Subcutaneous abdominal adipose tissue (tissue), 5 donors: Measurements from ENCODE around the gene OR2F1.

Source experiments
- H3K27ac ChIP-seq: one replicate; pipeline ENCODE4 v1.7.0; 2013; ENCODE audit warnings: low read depth, mild to moderate bottlenecking, inconsistent platforms, low read length, moderate library complexity
- H3K27me3 ChIP-seq, 5 donors: one replicate each; pipeline ENCODE4 v1.7.0; 2013; ENCODE audit warnings: low read length in 5 of 5, inconsistent platforms in 1 of 5; ENCODE audit not compliant: control insufficient read depth in 5 of 5, insufficient read depth in 4 of 5
- H3K36me3 ChIP-seq, 5 donors: one replicate each; pipeline ENCODE4 v1.7.0; 2013; ENCODE audit warnings: low read length in 5 of 5; ENCODE audit not compliant: control insufficient read depth in 5 of 5, insufficient read depth in 5 of 5
- H3K4me1 ChIP-seq, 5 donors: one replicate each; pipeline ENCODE4 v1.7.0; 2013; ENCODE audit warnings: low read length in 5 of 5, mild to moderate bottlenecking in 3 of 5, moderate library complexity in 1 of 5; ENCODE audit not compliant: control insufficient read depth in 5 of 5, insufficient read depth in 5 of 5
- H3K4me3 ChIP-seq, 5 donors: one replicate each; pipeline ENCODE4 v1.7.0; 2013; ENCODE audit warnings: low read length in 5 of 5, low read depth in 1 of 5
- H3K9ac ChIP-seq, 5 donors: one replicate each; pipeline ENCODE4 v1.7.0; 2013; ENCODE audit warnings: low read length in 5 of 5, mild to moderate bottlenecking in 4 of 5, moderate library complexity in 3 of 5
- H3K9me3 ChIP-seq, 5 donors: one replicate each; pipeline ENCODE4 v1.7.0; 2013; ENCODE audit warnings: low read length in 5 of 5; ENCODE audit not compliant: control insufficient read depth in 5 of 5
- donor health status: healthy.
- donor health status: healthy.
- donor health status: healthy.
- donor health status: healthy.
- donor health status: healthy.

The OR2F1 gene, protein sequence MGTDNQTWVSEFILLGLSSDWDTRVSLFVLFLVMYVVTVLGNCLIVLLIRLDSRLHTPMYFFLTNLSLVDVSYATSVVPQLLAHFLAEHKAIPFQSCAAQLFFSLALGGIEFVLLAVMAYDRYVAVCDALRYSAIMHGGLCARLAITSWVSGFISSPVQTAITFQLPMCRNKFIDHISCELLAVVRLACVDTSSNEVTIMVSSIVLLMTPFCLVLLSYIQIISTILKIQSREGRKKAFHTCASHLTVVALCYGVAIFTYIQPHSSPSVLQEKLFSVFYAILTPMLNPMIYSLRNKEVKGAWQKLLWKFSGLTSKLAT

DNA sequence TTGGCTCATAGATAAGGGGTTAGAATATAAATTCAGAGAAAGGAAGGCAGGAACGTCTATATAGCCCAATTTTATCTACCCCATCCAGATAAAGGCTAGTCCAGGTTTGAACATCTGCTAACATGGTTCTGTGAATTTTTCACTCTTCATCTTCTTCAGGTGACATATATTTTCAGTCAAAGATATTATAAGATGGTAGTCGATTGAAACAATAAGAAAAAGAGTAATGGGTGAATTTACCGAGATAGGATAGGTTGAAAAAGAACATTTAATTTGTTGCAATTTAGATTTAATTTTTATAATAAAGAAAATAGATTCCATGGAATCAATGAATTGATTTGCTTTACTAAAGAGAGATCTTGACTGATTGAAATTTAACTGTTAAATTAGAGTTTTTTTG, at the start of gene OR2F1:
Gene OR2F1, plus strand, starts transcription at position 301 of the 400 bp plus-strand sequence. CDS start 5,127 bp downstream, outside the sequence.
- Histone ChIP-seq H3K9ac (no peak within 1 kb of the TSS), H3K36me3 (no peaks in the 10 kb centered on the region), H3K4me1 (no peaks in the 10 kb centered on the region), H3K27ac (no peak within 1 kb of the TSS), H3K9me3 (no peaks in the 10 kb centered on the region), H3K4me3 (no peak within 1 kb of the TSS), H3K27me3 (no peaks in the 10 kb centered on the region)

DNA sequence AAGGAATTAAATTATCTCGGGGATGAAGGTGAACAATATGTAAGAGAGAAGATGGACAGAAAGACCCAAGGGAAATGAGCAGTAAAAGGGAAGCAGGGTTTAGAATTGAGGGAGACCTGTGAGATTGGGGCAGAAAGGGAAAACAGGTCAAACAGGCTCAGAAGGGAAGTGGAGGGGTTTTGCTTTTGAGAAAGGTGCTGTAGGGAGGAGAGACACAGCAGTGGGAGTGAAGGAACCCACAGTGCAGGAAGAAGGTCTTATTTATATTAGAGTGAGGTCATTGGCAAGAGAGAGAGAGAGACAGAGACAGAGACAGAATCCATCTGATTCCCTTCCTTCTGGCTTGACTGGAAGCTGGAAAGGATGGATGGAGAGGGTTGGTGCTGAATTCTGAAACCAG, 49.1 kb upstream of the OR2F1 start:
- no peak overlapping the region for H3K27ac ChIP-seq
- H3K27me3 ChIP-seq, result no peaks in the 10 kb centered on the region

DNA sequence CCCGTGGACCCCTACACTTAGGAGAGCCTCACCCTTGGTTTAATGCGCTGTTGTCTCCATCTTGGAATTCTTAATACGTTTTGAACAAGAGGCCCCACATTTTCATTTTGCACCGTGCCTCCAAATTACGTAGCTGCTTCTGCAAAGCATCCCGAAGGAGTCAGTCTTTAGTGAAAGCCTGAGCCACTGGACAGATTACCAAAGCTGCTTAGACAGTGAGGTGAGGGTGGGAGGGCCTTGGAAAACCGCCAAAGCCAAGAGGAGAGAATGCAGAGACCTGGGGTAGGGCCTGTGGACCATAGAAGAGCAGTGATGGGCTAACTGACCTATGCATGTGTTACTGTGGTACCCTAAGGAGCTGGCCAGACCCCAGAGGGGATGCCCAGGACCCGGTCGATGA, 48.5 kb upstream of the OR2F1 start:
- Histone ChIP-seq H3K27me3 (no peaks in the 10 kb centered on the region), H3K4me3 (no peak overlapping the region), H3K4me1 (peaks cover 0 to 31% (median 17%) of the 10 kb centered on the region in 5 donors), H3K9me3 (no peaks in the 10 kb centered on the region), H3K27ac (no peak overlapping the region), H3K9ac (no peak overlapping the region), H3K36me3 (no peaks in the 10 kb centered on the region)

More for the DNA sequence above, 49.1 kb upstream of the OR2F1 start:
- H3K4me1 ChIP-seq, result peaks cover under 1 to 36% (median 24%) of the 10 kb centered on the region in 5 donors
- no peak overlapping the region for H3K9ac ChIP-seq
- H3K4me3 ChIP-seq, result no peak overlapping the region
- H3K36me3 ChIP-seq, result no peaks in the 10 kb centered on the region
- no peaks in the 10 kb centered on the region for H3K9me3 ChIP-seq

DNA sequence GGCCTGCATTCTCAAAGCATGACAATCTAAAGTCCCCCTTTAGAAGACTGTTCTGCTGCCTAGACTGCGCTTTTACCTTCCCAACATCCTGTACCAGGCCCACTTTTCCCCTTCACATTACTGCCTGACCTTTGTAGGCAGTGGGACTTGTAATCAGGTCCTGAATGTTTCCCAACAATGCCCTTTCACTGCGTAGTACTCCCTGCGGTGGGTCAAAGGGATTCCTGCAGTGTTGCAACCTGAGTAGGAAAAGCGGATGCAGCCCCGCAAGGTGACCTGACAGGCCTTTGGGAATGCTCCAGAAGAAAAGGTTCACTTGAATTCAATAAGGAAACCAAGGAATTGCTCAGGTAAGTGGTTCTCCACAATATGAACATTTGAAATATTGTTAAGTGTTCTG, 47.7 kb upstream of the OR2F1 start:
- H3K27ac ChIP-seq, result no peak overlapping the region
- no peak overlapping the region for H3K9ac ChIP-seq
- no peaks in the 10 kb centered on the region for H3K9me3 ChIP-seq

DNA sequence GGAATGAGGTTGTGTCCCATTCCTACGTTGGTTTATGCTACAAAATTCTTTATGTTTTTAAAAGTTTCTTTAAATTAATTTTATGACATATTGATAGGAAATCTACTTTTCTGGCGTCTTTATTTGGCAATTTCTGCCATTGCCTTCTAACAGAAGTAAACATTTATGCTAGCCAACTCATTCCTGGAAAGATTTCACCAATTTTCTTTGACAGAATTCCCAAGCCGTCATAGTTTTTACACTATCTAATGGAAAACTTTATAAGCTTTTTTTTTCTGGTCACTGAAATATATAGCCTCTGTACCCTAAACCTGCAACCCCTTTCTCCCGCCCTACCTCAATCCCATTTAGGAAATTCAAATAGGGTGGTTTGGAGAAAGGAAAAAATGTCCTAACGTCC, 46.5 kb upstream of the OR2F1 start:
- no peak overlapping the region for H3K27ac ChIP-seq
- no peaks in the 10 kb centered on the region for H3K27me3 ChIP-seq
- no peaks in the 10 kb centered on the region for H3K36me3 ChIP-seq
- no peak overlapping the region for H3K4me3 ChIP-seq
- H3K4me1 ChIP-seq, result peaks cover 0 to 27% (median 13%) of the 10 kb centered on the region in 5 donors
- no peak overlapping the region for H3K9ac ChIP-seq
- no peaks in the 10 kb centered on the region for H3K9me3 ChIP-seq

More for the DNA sequence above, 47.7 kb upstream of the OR2F1 start:
- H3K36me3 ChIP-seq, result no peaks in the 10 kb centered on the region
- peaks cover 0 to 27% (median 13%) of the 10 kb centered on the region in 5 donors for H3K4me1 ChIP-seq
- no peaks in the 10 kb centered on the region for H3K27me3 ChIP-seq
- H3K4me3 ChIP-seq, result no peak overlapping the region

DNA sequence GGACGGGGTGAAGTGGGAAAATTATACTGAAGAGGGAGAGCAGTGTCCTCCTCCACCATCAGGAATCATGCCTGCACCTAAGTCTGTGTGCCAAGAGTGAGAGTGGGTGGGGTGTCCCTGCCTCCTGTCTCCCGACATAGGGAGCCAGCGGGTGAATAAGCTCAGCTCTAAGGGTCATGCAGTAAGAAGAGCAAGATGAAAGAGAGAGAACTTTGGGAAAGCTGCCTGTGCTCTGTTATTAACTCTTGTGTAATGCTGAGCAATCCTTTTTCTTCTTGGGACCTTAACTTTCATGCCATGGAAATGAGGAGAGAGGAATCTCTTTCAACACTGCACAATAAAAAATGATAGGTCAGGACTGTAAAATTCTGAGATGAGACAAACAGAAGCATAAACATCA, 44.8 kb upstream of the OR2F1 start:
- Histone ChIP-seq H3K4me3 (no peak overlapping the region), H3K9ac (no peak overlapping the region), H3K36me3 (no peaks in the 10 kb centered on the region), H3K27me3 (no peaks in the 10 kb centered on the region), H3K9me3 (no peaks in the 10 kb centered on the region), H3K4me1 (peaks cover 0 to 27% (median 13%) of the 10 kb centered on the region in 5 donors), H3K27ac (no peak overlapping the region)

DNA sequence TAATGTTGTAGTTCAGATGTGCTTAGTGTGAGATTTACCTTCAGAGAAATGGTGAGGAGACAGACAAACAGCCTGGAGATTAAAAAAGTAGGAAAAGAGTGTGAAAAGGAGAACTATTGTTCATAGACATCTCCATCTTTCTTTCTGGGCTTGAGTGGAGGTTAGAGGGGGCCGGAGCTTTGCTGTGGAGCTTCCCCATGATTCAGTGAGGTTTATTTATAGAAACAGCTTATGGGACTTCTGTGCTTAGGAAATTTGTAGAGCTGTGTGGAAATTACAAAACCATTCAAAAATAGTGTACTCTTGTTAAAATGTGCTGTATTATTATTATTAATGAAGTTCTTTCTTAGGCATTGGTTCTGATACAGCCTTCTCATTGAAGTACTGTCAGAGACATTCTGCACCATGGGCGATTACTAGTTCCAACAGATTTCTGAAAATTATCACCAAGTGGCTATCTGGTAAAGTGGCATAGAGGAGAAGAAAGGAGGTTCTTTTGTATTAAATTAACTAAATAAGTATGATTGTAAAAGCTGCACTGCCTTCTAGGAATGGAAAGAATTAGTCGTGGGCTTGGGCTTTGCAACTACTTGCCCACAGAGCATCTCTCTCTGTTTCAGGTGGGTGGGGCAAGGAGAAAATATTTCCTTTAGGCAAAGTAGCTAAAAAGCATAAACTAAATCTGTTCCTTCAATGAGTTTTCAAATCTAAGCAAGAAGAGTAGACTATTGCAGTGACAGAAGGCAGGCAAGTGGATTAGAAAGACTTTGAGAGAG, 44.0 kb upstream of the OR2F1 start:
- Histone ChIP-seq H3K4me1 (peaks cover 0 to 27% (median 13%) of the 10 kb centered on the region in 5 donors), H3K9ac (no peak overlapping the region), H3K27me3 (no peaks in the 10 kb centered on the region), H3K36me3 (no peaks in the 10 kb centered on the region), H3K4me3 (no peak overlapping the region), H3K9me3 (no peaks in the 10 kb centered on the region), H3K27ac (no peak overlapping the region)

DNA sequence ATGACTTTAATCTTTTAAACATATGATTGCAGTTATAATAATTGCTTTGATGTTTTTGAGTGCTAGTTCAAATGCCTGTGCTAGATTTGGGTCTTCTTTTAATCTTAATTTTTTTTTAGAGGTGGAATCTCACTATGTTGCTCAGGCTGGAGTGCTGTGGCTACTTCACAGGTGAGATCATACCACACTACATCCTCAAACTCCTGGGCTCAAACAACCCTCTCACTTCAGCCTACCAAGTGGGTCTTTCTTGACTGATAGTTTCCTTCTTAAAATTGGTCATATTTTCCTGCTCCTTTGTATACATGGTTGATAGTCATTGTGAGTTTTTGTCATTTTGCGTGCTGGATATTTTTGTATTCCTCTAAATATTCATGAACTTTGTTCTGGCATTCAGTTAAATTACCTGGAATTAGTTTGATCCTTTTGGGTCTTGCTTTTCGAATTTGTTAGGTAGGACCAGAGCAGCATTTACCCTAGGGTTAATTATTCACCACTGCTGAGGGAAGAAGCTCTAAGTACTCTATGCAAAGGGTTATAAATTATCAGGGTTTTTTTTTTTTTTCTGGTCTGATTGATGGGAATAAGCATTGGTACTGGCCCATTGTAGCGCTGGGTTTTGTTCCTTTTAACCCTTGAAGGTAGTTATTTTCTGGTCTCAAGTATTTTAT, 40.6 kb upstream of the OR2F1 start:
- Histone ChIP-seq H3K9ac (no peak overlapping the region), H3K9me3 (no peaks in the 10 kb centered on the region), H3K36me3 (no peaks in the 10 kb centered on the region), H3K27me3 (no peaks in the 10 kb centered on the region), H3K4me1 (peaks cover 0 to 11% (median 0%) of the 10 kb centered on the region in 5 donors), H3K4me3 (no peak overlapping the region), H3K27ac (no peak overlapping the region)

DNA sequence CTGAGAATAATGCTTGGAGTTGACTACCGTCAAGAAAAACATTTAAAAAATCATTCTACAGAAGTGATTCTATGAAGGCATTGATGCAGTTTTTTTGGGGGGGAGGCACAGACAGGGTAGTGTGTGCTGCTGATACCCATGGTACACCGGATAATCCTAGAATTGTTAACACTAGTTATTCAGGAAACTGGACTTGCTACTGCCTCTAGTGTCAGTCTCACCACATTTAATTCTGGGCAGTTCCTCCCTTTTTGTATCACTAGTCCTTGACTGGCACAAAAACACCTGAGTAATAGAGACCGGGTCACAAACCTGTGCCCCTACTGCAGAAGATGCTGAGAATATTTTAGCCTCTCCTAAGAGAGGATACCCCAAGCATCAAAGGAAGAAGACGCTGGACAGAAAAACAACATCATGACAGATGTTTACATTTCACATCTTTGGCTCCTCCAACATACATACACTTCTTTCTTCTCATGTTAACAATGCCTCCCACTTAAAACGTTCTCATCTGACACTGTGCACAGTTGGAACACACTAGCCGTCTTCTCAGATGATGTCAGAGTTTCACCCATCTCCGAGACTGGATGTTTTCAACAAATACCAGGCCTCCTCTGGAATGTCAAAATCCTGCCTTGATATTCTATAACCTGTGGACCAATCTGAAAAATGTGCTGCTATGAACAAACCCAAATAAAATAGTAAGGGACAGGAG, 39.5 kb upstream of the OR2F1 start:
- Histone ChIP-seq H3K36me3 (no peaks in the 10 kb centered on the region), H3K27me3 (no peaks in the 10 kb centered on the region), H3K9ac (no peak overlapping the region), H3K9me3 (no peaks in the 10 kb centered on the region), H3K4me3 (no peak overlapping the region), H3K27ac (no peak overlapping the region), H3K4me1 (peaks cover 0 to 5% (median 0%) of the 10 kb centered on the region in 5 donors)
